Mucosa of gallbladder (tissue), 1 donor: ENCODE results near the gene SRSF2. TPM values are rescaled to one million over a fixed set of nuclear protein-coding genes. Genes with fewer than 3 reads are reported as not detected.
"Not testable (repeated sequence)": the region's sequence is repeated elsewhere in the genome, so short reads cannot be mapped to it uniquely, and the experiment has no call there.

ENCODE experiments used
- DNase-seq: peaks from one replicate; pipeline ENCODE4 v3.0.0-alpha.2; 2020; ENCODE audit warnings: low spot score
- total RNA-seq: library from RNA; stranded (reverse); gene quantifications from one replicate; pipeline ENCODE4 v1.2.1, GENCODE V29; 2021
- donor health status: DM: no; HTN: no; CAD: no.

Gene SRSF2
- total RNA-seq, 1 donor from 2014 or later = 130 TPM

DNA sequence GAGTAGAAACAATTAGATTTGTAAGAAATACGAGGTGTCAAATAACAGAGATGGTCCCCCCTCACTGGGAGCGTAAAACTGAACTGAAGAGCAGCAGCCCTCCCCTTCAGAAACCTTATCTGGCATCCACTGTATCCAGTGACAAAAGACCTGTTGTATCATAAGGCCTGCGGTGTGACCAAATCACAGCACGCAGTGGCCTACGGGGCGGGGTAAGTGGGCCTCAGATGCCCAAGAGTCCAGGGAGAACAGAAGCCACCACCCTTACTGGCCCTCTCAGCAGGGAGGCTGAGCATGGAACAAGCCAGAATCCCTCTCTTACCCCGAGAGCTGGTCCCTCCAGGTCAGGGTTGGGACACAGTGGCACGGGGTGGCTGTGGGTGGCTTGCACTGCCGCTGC lies 16.2 kb downstream of the SRSF2 start:
- no peak for DNase-seq

DNA sequence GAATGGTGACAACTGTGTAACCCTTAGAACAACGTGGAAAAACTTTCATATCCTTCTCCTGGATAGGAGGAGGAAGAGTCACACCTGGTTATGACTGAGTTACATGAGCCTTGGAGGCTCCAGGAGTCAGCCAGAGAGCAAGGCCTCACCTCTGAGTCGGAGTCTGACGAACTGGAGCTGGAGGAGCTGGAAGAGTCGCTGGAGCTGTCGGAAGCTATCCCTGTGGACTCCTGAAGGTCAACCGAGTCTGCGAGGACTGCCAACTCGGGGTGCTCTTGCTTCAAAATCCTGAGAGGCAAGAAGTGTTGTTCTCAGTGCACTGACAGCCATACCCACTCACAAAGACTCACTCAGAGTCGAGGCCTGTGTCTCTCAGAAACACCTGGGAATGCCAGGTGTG lies 16.9 kb downstream of the SRSF2 start:
- no peak for DNase-seq

GRCh38 chr17:76718516-76718915 lies 18.6 kb downstream of the SRSF2 start:
- no peak for DNase-seq

- no peak for DNase-seq
Observed at GRCh38 chr17:76716839-76717215, 20.3 kb downstream of the SRSF2 start.

DNA sequence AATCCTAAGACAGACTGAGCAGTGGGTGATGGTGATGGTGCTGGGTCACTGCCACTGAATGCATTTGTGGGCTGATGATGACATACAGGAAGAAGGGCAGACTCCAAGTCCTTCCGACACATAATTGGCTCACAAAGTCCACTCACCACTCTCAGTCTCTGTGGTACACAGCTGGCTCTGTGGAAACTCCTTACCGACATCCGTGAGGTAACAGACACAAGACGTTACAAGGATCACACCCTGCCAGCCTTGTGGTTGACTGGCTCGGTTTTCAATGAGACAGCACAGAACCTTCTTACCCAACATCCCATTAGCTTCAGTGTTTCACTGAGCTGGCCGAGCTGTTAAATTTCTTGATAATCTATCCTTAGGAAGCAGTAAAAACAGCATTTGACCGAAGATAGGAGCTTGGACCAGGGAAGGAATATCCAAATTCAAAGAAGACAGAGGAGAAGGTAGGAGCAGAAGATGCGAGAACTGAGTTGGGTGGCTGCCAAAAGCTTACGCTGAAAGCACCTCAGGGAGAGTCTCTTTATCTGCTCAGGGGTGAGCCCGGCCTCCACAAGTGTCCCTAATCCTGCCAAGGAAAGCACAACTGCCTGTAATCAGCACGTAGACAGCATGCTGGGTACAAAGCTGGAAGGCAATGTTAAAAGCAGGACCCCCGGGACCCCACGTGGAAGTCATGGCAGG lies 20.8 kb downstream of the SRSF2 start:
- DNase-seq = peak; percentile 57

- no peak for DNase-seq
Observed at GRCh38 chr17:76715496-76715830, 21.7 kb downstream of the SRSF2 start.

DNA sequence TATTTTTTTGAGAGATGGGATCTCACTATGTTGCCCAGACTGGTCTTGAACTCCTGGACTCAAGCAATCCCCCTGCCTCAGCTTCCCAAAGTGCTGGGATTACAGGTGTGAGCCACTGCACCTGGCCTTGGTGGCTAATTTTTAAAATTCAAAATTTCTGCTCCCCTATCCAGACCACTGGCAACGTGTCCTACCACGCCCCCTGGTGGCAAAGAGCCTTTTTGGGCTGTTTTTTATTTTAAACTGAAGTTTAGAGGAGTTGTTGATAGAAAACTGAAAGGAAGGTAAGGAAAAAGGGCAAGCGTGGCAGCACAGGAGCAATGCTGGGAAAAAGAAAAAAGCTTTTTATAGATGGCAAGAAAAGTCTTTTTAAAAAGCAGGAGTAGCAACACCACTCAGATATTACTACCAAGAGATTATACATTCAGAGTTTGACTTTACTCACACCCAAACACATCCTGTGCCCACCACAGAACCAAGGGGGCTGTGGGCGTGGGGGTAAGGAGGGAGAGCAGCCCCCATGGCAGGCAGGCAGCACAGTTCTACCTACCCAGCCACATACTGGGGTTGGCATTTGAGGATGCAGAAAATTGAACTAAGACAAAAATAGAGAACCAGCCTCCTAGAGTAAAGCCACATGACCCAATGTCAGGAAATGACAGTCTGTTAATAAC lies 22.2 kb downstream of the SRSF2 start:
- peak; percentile 76 for DNase-seq

DNA sequence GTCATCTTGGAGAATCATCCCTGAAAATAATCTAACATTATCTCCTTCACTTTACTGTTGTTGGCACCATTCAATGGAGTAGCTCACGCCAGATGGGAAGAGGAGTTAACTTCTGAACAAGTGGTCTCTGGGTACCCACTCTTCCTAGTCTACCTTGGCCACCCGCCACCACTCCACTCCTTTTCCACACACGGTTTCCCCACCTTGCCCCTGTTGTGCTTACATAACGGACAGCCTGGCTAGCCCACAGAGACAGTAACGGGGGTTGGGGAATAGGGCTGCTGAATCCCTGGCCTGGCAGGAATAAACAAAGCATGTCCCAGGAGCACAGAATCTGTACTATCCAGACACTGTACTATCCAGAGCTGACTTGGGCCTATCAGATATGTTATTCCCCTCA lies 22.8 kb downstream of the SRSF2 start:
- DNase-seq = no peak

GRCh38 chr17:76713765-76714164 lies 23.4 kb downstream of the SRSF2 start:
- no peak for DNase-seq

DNA sequence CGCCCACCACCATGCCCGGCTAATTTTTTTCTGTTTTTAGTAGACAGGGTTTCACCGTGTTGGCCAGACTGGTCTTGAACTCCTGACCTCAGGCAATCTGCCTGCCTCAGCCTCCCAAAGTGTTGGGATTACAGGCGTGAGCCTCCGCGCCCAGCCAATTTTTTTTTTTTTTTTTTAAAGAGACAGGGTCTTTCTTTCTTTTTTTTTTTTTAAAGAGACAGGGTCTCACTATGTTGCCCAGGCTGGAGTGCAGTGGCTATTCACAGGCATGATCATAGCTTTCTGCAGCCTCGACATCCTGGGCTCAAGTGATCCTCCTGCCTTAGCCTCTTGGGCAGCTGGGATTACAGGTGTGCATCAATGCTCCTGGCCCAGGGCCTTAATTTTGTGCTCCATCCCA lies 24.8 kb downstream of the SRSF2 start:
- not testable (repeated sequence) for DNase-seq

DNA sequence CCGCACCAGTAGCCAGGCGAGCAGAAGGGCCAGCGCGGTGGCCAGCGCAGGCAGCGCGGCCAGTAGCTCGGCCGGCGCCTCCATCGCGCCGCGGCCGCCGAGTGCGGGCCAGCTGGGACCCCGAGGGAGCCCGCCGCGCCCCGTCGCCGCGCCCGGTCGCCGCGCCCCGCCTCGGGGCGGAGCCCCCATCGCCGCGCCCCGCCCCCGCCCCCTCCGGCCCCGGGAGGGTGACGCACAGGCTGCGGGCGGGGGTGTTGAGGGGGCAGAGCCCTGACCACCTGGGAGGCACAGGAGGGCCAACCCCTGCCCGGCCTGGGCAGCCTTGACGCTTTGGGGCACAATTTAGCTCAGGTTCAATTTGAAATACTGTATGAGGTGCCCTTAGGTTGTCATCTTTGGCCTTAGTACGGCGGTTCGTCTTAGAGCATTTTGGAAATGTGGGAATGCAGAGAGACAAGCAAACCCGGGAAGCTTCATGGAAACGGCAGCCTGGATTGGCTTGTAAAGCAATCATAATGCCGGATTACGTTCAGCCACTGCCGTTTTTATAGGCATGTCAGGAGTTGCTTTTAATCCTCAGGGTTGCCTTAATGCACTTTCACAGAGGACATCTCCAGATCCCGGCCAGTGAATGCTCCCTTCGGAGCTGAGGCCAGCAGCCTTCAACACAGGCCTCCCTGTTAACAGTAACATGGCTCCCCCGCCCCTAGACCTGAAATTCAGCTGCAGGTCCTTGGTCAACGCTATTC lies 26.1 kb downstream of the SRSF2 start, which contains the start of gene MXRA7:
Gene MXRA7, minus strand, starts transcription at position 103 of the 749 bp plus-strand sequence. Its CDS starts 19 bp downstream, at position 84.
- peak; percentile 49 for DNase-seq

- not testable (repeated sequence) for DNase-seq
Observed at GRCh38 chr17:76709951-76710862, 26.9 kb downstream of the SRSF2 start.

- DNase-seq = peak; percentile 81
Observed at GRCh38 chr17:76709077-76709950, 27.8 kb downstream of the SRSF2 start.

- no peak for DNase-seq
Observed at GRCh38 chr17:76707985-76708807, 28.9 kb downstream of the SRSF2 start.

- DNase-seq = no peak
Observed at GRCh38 chr17:76706817-76707216, 30.3 kb downstream of the SRSF2 start.

- no peak for DNase-seq
Observed at GRCh38 chr17:76704805-76705204, 32.3 kb downstream of the SRSF2 start.

DNA sequence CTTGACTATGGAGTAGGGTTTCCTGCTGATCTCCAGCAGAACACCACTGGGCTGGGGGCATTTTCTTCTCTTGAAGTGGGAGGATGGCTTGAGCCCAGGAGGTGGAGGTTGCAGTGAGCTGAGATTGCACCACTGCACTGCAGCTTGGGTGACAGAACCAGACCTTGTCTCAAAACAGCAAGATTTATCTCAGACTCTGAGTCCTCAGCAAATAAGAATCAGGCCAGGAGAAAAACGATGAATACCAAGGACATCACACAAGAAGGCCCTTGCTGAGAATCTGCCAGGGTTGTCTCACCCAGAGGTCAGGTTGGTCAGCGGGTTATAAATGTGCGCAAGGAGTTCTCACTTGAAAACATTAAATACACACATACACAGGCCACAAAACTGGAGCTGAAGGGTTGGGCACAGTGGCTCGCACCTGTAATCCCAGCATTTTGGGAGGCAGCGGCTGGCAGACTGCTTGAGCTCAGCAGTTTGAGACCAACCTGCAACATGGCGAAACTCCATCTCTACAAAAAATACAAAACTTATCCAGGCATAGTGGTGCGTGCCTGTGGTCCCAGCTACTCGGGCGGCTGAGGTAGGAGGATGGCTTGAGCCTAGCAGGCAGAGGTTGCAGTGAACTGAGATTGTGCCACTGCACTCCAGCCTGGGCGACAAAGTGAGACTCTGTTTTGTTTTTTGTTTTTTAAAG lies 34.0 kb downstream of the SRSF2 start:
- DNase-seq = no peak

DNA sequence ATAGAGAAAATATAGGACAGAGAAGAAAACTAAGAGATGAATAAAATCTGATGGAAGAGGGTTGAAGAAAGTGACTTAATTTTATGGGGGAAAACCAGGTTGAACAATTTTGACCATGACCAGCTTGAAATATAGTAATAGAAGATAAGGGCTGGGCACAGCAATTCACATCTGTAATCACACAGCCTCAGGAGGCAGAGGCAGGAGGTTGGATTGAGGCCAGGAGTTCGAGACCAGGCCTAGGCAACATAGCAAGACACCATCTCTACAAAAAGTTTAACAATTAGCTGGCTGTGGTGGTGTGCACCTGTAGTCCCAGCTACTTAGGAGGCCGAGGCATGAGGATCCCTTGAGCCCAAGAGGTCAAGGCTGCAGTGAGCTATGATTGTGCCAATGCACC lies 35.1 kb downstream of the SRSF2 start:
- DNase-seq = no peak

- DNase-seq = no peak
Observed at GRCh38 chr17:76701471-76701967, 35.6 kb downstream of the SRSF2 start.
